PC-3 (cell line): ENCODE results near the gene DMRT3.
"Not testable (repeated sequence)": the region's sequence is repeated elsewhere in the genome, so short reads cannot be mapped to it uniquely, and the experiment has no call there.

Experiments
- CTCF ChIP-seq: fragments of 300-600 bp; sonication (generic); conservative IDR thresholded peaks from 2 replicates; pipeline ENCODE4 v1.5.1; 2017; ENCODE audit warnings: antibody characterized with exemption, low read depth, mild to moderate bottlenecking, low read length
- EZH2 ChIP-seq: fragments of 300-600 bp; sonication (generic); IDR thresholded peaks from one replicate; pipeline ENCODE4 v1.6.1; 2017; ENCODE audit warnings: antibody characterized with exemption, mild to moderate bottlenecking, low read length; ENCODE audit not compliant: unreplicated experiment
- EZH2phosphoT487 ChIP-seq: fragments of 300-600 bp; sonication (generic); IDR thresholded peaks from 2 replicates; pipeline ENCODE4 v1.6.1; 2018; ENCODE audit warnings: mild to moderate bottlenecking, antibody characterized with exemption, low read length, borderline replicate concordance

- TF ChIP-seq EZH2, EZH2phosphoT487: not testable (repeated sequence)
- peak; percentile 64 for TF ChIP-seq CTCF
These were observed 22.1 kb downstream of the DMRT3 start for GRCh38 chr9:998299-999110.
